GM10266 (cell line): Measurements from ENCODE around the gene TMA7B.

Source experiments
- DNase-seq: peaks from one replicate; pipeline ENCODE4 v3.0.0; 2012; ENCODE audit errors: extremely low spot score
- CTCF ChIP-seq: IDR thresholded peaks from 2 replicates; pipeline ENCODE4 v1.5.1; 2012; ENCODE audit warnings: mild to moderate bottlenecking, low read depth; ENCODE audit not compliant: control insufficient read depth, insufficient read depth; ENCODE audit errors: missing control alignments

The TMA7B gene

DNA sequence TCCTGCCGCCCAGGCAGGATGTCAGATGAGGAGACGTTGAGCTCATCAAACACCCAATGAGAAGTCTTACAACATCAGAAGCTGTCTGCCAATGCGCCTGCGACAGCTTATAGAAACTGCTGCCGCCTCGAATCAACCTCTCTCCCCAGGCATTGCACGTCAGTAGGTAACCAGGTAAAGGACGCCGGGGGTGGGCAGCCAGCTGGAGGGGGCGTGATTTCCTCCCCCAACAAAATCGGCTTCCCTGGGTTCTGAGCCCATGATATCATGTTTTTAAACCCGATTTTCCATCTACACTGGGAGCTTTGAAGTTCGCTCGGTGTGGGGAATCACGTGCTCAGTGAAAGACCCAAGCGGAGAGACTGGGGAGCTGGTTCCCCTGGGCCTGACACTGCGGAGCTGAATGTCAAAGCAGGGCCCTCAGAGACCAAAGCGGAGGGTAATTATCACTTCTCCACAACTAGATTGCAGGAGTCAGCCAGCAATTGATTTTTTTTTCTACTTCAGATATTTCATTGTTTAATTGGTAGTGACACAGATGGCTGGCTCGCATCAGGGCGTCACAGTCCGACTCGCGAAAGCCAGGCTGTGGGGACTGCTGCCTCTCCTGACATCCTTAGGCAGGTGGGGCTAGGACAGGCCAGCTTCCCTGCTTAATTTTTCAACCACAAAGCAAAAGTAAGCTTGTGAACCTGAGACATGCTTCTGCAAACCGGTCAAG is 49.9 kb downstream of the TMA7B start:
- DNase-seq = no peak

GRCh38 chr22:40010746-40011145 is 50.5 kb downstream of the TMA7B start:
- no peak for DNase-seq
- TF ChIP-seq CTCF = no peak

More for the DNA sequence above, 49.9 kb downstream of the TMA7B start:
- no peak for TF ChIP-seq CTCF
